ENCODE results near the gene NUDT6.

Gene NUDT6

DNA sequence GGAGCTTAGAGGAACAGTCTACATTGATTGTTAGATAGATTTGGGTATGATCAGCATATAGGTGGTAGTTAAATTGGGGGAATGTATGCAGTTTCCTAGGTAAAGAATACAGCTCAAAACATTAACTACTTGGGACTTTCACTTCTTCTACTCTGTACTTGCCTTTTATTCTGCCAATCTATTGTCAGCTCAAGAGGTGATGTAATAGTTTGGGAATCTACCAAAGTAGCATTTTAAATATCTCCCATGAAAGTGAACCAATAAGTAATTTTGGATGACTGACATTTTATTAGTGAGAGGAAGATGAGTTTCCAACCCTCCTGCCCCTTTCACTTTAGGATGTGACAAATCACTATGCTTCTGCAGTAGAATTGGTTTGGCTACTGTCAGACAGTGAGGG lies 43.4 kb downstream of the NUDT6 start:
- TF ChIP-seq, protein P1, sequence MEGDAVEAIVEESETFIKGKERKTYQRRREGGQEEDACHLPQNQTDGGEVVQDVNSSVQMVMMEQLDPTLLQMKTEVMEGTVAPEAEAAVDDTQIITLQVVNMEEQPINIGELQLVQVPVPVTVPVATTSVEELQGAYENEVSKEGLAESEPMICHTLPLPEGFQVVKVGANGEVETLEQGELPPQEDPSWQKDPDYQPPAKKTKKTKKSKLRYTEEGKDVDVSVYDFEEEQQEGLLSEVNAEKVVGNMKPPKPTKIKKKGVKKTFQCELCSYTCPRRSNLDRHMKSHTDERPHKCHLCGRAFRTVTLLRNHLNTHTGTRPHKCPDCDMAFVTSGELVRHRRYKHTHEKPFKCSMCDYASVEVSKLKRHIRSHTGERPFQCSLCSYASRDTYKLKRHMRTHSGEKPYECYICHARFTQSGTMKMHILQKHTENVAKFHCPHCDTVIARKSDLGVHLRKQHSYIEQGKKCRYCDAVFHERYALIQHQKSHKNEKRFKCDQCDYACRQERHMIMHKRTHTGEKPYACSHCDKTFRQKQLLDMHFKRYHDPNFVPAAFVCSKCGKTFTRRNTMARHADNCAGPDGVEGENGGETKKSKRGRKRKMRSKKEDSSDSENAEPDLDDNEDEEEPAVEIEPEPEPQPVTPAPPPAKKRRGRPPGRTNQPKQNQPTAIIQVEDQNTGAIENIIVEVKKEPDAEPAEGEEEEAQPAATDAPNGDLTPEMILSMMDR (IDR thresholded peaks at IDR 0.05; ENCODE audit: insufficient read depth, low read length, poor library complexity, severe bottlenecking) = no peak
- TF ChIP-seq EZH2phosphoT487 (conservative IDR thresholded peaks at IDR 0.05; ENCODE audit: low read length) = no peak
- Histone ChIP-seq H3K4me2 (ENCODE audit: low read depth, low read length, poor library complexity, severe bottlenecking) (no peak overlapping the region), H3K9me2 (replicated peaks; ENCODE audit: insufficient read depth, low read length) (no peaks in the 10 kb centered on the region), H2AFZ (ENCODE audit: low read depth, low read length, severe bottlenecking) (no peak overlapping the region), H3K9ac (ENCODE audit: low read length) (no peak overlapping the region), H4K20me1 (ENCODE audit: low read depth, low read length) (no peaks in the 10 kb centered on the region), H3K4me3 (ENCODE audit: insufficient read depth, low read length, poor library complexity, severe bottlenecking) (no peak overlapping the region), H3K27me3 (ENCODE audit: low read length) (no peaks in the 10 kb centered on the region), H3K27ac (ENCODE audit: low read depth, low read length) (no peak overlapping the region), H3K79me2 (ENCODE audit: insufficient read depth, low read length) (no peaks in the 10 kb centered on the region), H3K36me3 (ENCODE audit: low read length) (no peaks in the 10 kb centered on the region), H3F3A (ENCODE audit: insufficient read depth) (no peaks in the 10 kb centered on the region), H3K9me3 (ENCODE audit: insufficient read depth, low read length) (no peaks in the 10 kb centered on the region)

DNA sequence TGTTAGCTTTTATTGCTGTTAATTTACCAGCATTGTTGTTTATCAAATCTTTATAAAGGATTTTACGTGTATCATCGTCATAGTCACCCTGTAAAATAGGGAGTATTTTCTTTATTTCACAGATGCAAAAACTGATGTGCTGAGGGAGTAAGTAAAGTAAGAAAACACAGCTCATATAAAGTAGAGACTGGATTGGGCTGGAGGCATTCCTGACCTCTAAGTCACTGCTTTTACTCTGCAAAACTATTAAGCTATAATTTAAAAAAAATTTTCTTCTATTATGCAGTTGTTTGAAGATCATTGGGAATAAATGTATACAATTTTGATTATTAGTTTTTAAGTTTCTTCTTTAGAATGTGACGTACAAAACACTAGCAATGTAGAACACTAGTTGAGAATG lies 45.9 kb downstream of the NUDT6 start:
- Histone ChIP-seq H3K27me3 (ENCODE audit: low read length) (no peaks in the 10 kb centered on the region), H3K79me2 (ENCODE audit: insufficient read depth, low read length) (no peaks in the 10 kb centered on the region), H3K36me3 (ENCODE audit: low read length) (no peaks in the 10 kb centered on the region), H2AFZ (ENCODE audit: low read depth, low read length, severe bottlenecking) (no peak overlapping the region), H4K20me1 (ENCODE audit: low read depth, low read length) (no peaks in the 10 kb centered on the region), H3K9ac (ENCODE audit: low read length) (no peak overlapping the region), H3K9me3 (ENCODE audit: insufficient read depth, low read length) (no peaks in the 10 kb centered on the region), H3K4me3 (ENCODE audit: insufficient read depth, low read length, poor library complexity, severe bottlenecking) (no peak overlapping the region), H3K9me2 (replicated peaks; ENCODE audit: insufficient read depth, low read length) (no peaks in the 10 kb centered on the region), H3K4me2 (ENCODE audit: low read depth, low read length, poor library complexity, severe bottlenecking) (no peak overlapping the region), H3F3A (ENCODE audit: insufficient read depth) (no peaks in the 10 kb centered on the region), H3K27ac (ENCODE audit: low read depth, low read length) (no peak overlapping the region)
- TF ChIP-seq EZH2phosphoT487 (conservative IDR thresholded peaks at IDR 0.05; ENCODE audit: low read length) = no peak
- TF ChIP-seq, protein P1 (IDR thresholded peaks at IDR 0.05; ENCODE audit: insufficient read depth, low read length, poor library complexity, severe bottlenecking) = no peak

DNA sequence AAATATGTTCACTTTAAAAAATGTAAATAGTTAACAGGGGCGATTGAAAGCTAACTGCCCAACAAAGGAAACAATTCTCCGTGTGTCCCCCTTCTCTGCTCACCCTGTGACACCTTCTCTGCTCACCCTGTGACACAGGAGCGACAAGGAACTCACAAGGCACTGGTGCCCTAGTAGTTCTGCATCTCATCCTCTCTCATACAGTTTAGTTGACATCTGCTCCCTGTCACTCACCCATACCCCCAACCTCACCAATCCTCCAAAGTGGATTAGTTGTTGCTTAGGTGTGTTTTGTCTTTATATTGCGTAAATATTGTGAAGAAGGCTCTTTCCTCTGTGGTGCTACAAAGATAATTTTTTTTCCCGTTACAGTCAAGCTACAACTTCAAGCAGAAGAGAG lies 46.4 kb downstream of the NUDT6 start:
- H3K27ac ChIP-seq (ENCODE audit: low read depth, low read length) = no peak overlapping the region

More for the DNA sequence above, 46.4 kb downstream of the NUDT6 start:
- Histone ChIP-seq H3K79me2 (ENCODE audit: insufficient read depth, low read length) (no peaks in the 10 kb centered on the region), H3K9me3 (ENCODE audit: insufficient read depth, low read length) (no peaks in the 10 kb centered on the region), H3K9me2 (replicated peaks; ENCODE audit: insufficient read depth, low read length) (no peaks in the 10 kb centered on the region), H3K4me3 (ENCODE audit: insufficient read depth, low read length, poor library complexity, severe bottlenecking) (no peak overlapping the region), H3K4me2 (ENCODE audit: low read depth, low read length, poor library complexity, severe bottlenecking) (no peak overlapping the region), H4K20me1 (ENCODE audit: low read depth, low read length) (no peaks in the 10 kb centered on the region), H2AFZ (ENCODE audit: low read depth, low read length, severe bottlenecking) (no peak overlapping the region), H3K9ac (ENCODE audit: low read length) (no peak overlapping the region), H3K36me3 (ENCODE audit: low read length) (no peaks in the 10 kb centered on the region), H3F3A (ENCODE audit: insufficient read depth) (no peaks in the 10 kb centered on the region), H3K27me3 (ENCODE audit: low read length) (no peaks in the 10 kb centered on the region)
- TF ChIP-seq EZH2phosphoT487 (conservative IDR thresholded peaks at IDR 0.05; ENCODE audit: low read length) = no peak
- TF ChIP-seq, protein P1 (IDR thresholded peaks at IDR 0.05; ENCODE audit: insufficient read depth, low read length, poor library complexity, severe bottlenecking) = no peak
